Muscle layer of colon (tissue), 2 donors: Measurements from ENCODE around the gene CDH22.

ENCODE experiments used
- H3K27ac ChIP-seq: one replicate; pipeline ENCODE4 v1.7.0; 2013; ENCODE audit warnings: low read depth, mild to moderate bottlenecking, low read length, moderate library complexity
- H3K27me3 ChIP-seq, 2 donors: one replicate each; pipeline ENCODE4 v1.7.0; 2013; ENCODE audit warnings: low read length in 2 of 2, mild to moderate bottlenecking in 2 of 2; ENCODE audit not compliant: insufficient read depth in 2 of 2, control insufficient read depth in 1 of 2
- H3K36me3 ChIP-seq: one replicate; pipeline ENCODE4 v1.7.0; 2013; ENCODE audit warnings: mild to moderate bottlenecking, low read length; ENCODE audit not compliant: insufficient read depth
- H3K4me1 ChIP-seq: one replicate; pipeline ENCODE4 v1.7.0; 2013; ENCODE audit warnings: mild to moderate bottlenecking, low read length; ENCODE audit not compliant: insufficient read depth
- H3K4me3 ChIP-seq, 2 donors: one replicate each; pipeline ENCODE4 v1.7.0; 2013; ENCODE audit warnings: low read length in 2 of 2, low read depth in 1 of 2, mild to moderate bottlenecking in 1 of 2, moderate library complexity in 1 of 2
- H3K9ac ChIP-seq: one replicate; pipeline ENCODE4 v1.7.0; 2013; ENCODE audit warnings: low read length
- H3K9me3 ChIP-seq: one replicate; pipeline ENCODE4 v1.7.0; 2013; ENCODE audit warnings: mild to moderate bottlenecking, low read length
- donor health status: abdominal sarcoma.
- donor health status: Adenocarcinoma of cecum.

Gene CDH22

DNA sequence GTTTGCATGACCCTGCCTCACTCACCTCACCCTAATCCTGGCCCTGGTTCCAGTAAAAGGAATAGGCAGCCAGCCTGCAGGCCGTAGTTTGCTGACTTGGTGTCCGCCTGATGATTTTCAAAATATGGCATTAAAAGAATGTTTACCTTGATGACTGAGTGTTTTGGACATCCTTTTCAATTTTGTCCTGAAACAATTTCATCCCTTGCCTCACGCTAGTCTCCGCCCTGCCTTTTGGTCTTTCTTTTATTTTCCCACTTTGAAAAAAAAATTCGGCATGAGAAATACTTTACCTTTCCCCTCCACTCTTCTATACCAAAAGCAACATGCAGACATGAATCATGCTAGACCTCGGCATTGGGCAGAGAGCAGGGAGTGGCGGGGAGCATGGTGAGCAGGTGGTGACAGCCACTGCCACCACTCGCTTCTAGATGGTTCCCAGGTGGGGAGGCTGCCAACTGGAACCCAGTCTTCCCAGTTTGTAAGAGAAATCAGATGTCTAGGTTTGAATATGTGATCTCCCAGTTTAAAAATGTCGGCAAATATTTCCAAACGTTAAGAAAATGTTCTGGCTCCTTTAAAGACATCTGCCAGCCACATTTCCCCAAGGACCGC is 180.8 kb downstream of the CDH22 start:
- no peak overlapping the region for H3K27ac ChIP-seq
- peaks cover 14% of the 10 kb centered on the region for H3K36me3 ChIP-seq
- H3K9ac ChIP-seq, result no peak overlapping the region
- peaks cover 0 to 2% of the 10 kb centered on the region in 2 donors for H3K27me3 ChIP-seq
- H3K4me1 ChIP-seq, result no peaks in the 10 kb centered on the region
- H3K9me3 ChIP-seq, result no peaks in the 10 kb centered on the region
- H3K4me3 ChIP-seq, result no peak overlapping the region

DNA sequence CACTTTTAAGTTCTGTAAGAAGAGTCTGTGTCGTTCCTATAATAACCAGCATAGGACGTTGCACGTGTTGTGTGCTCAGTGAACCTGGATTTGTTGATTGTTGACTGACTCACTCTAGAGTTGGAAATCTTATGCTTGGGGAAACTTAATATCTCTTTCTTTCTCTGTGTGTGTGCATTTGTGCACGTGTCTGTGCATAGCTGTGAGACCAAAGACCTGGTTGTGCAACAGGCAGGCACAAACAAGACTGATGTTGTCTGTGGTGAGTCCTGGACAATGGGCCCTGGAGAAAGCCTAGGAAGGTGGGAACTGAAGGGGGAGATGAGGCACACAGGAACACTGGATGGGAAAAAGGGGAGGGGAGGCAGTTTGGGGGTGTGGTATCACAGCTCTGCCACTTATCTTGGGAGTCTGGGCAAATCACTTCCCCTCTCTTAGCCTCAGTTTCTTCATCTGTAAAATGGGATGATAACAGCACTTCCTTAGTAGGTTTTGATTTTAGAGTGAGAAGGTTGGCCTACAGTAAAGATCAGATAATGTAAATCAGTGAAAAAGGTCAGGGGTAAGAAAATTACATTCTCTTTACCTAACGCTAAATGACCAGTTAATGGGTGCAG is 181.8 kb downstream of the CDH22 start:
- H3K4me1 ChIP-seq, result peaks cover 6% of the 10 kb centered on the region
- H3K9ac ChIP-seq, result no peak overlapping the region
- no peaks in the 10 kb centered on the region for H3K27me3 ChIP-seq
- no peak overlapping the region for H3K27ac ChIP-seq
- H3K36me3 ChIP-seq, result peaks cover 14% of the 10 kb centered on the region
- H3K9me3 ChIP-seq, result no peaks in the 10 kb centered on the region
- H3K4me3 ChIP-seq, result no peak overlapping the region
